HL-60 (cell line): ENCODE measurements around the gene PTPA.

Experiments
- DNase-seq, 2 experiments: peaks; one replicate each; pipeline ENCODE4 v3.0.0-alpha.2; 2010 to 2020; ENCODE audit warnings: low read depth in 1 of 2, low spot score in 1 of 2
- H3K27ac ChIP-seq: fragments of 250-450 bp; sonication (Bioruptor Pico); replicated peaks from 2 replicates; pipeline ENCODE4 v1.5.1; 2020; ENCODE audit warnings: mild to moderate bottlenecking, moderate library complexity
- H3K27me3 ChIP-seq: fragments of 250-450 bp; sonication (Bioruptor Pico); 2 replicates; pipeline ENCODE4 v1.5.1; 2021; ENCODE audit warnings: mild to moderate bottlenecking, moderate library complexity; ENCODE audit not compliant: insufficient read depth, poor library complexity, severe bottlenecking
- H3K4me3 ChIP-seq: replicated peaks from 2 replicates; pipeline ENCODE4 v1.5.1; 2011; ENCODE audit warnings: mild to moderate bottlenecking, control low read depth, low read length; ENCODE audit not compliant: insufficient read depth
- GABPA ChIP-seq: IDR thresholded peaks from 2 replicates; pipeline ENCODE4 v1.6.1; 2012; ENCODE audit warnings: low read depth
- POLR2AphosphoS5 ChIP-seq: IDR thresholded peaks from 2 replicates; pipeline ENCODE4 v1.6.1; 2012; ENCODE audit warnings: low read depth
- SPI1 ChIP-seq: IDR thresholded peaks from 2 replicates; pipeline ENCODE4 v1.6.1; 2012; ENCODE audit warnings: low read depth, mild to moderate bottlenecking, borderline replicate concordance
- TF ChIP-seq, protein P1 (sequence below): IDR thresholded peaks from 2 replicates; pipeline ENCODE4 v1.6.1; 2012; ENCODE audit warnings: low read depth; ENCODE audit not compliant: insufficient replicate concordance
- TF ChIP-seq, protein P2 (sequence below): IDR thresholded peaks from one replicate; pipeline ENCODE4 v1.5.1; 2011; ENCODE audit warnings: low read length, control low read depth, inconsistent platforms; ENCODE audit not compliant: insufficient read depth

The PTPA gene

DNA sequence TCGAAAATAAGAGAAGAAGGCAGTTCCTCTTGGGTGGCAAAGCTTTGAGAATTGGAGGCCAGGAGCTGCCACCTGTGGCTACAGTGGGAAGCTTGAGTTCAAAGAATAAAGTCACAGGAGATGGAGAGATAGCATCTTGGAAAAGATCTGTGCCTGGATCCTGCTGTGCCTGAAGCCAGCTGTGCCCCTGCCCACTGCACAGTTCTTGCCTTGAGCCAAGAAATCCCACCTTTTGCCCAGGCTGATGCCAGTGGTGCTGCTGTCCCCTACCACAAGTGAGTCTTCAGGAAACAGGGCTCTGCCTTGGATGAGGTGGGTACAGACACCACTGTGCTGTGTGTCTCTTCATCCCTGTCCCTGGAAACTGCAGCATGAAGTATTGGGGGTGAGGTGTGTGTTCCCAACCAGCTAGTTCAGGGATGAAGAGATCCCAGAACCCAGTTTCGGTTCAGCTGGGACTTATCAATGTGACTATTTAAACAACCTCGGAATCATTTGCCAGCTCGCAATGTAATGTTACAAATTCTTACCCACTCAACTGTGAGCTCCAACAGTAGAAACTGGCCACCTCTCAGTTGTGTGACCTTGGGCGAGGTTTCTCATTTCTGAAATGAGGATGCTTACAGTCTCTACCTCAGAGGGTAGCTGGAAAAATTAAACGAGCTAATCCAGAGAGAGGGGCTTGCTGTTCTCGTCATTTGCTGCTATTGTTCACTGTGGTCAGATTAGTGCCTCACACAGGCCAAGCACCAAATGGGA is 61.0 kb downstream of the PTPA start:
- Histone ChIP-seq H3K27ac (no peak overlapping the region), H3K27me3 (no peaks in the 10 kb centered on the region), H3K4me3 (no peak overlapping the region)
- no peak for DNase-seq
- TF ChIP-seq SPI1 (0 out of 2 replicates have a peak, but pooled peaks have one; percentile 1), GABPA (no peak)

DNA sequence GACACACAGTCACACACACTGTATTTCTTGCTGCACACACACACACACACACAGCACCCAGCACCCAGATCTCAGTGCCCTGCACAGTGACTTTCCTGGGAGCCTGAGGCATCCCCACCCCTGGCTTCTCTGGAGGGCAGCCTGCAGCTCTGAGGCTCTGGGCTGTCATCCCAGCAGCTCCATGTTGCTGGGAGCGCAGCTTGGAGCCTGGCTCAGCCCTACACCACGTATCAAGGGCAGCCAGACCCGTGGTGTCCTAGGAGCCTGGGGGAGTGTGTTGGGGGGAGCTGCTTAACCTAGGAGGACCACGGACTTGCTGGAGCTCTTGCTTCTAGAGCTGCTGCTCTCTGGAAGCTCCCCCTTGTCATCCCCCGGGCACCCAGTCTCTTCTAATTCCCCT is 61.6 kb downstream of the PTPA start:
- no peaks in the 10 kb centered on the region for H3K27me3 ChIP-seq
- no peak for TF ChIP-seq POLR2AphosphoS5
- TF ChIP-seq SPI1 = no peak
- TF ChIP-seq, protein P1, sequence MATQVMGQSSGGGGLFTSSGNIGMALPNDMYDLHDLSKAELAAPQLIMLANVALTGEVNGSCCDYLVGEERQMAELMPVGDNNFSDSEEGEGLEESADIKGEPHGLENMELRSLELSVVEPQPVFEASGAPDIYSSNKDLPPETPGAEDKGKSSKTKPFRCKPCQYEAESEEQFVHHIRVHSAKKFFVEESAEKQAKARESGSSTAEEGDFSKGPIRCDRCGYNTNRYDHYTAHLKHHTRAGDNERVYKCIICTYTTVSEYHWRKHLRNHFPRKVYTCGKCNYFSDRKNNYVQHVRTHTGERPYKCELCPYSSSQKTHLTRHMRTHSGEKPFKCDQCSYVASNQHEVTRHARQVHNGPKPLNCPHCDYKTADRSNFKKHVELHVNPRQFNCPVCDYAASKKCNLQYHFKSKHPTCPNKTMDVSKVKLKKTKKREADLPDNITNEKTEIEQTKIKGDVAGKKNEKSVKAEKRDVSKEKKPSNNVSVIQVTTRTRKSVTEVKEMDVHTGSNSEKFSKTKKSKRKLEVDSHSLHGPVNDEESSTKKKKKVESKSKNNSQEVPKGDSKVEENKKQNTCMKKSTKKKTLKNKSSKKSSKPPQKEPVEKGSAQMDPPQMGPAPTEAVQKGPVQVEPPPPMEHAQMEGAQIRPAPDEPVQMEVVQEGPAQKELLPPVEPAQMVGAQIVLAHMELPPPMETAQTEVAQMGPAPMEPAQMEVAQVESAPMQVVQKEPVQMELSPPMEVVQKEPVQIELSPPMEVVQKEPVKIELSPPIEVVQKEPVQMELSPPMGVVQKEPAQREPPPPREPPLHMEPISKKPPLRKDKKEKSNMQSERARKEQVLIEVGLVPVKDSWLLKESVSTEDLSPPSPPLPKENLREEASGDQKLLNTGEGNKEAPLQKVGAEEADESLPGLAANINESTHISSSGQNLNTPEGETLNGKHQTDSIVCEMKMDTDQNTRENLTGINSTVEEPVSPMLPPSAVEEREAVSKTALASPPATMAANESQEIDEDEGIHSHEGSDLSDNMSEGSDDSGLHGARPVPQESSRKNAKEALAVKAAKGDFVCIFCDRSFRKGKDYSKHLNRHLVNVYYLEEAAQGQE = no peak
- TF ChIP-seq, protein P2, sequence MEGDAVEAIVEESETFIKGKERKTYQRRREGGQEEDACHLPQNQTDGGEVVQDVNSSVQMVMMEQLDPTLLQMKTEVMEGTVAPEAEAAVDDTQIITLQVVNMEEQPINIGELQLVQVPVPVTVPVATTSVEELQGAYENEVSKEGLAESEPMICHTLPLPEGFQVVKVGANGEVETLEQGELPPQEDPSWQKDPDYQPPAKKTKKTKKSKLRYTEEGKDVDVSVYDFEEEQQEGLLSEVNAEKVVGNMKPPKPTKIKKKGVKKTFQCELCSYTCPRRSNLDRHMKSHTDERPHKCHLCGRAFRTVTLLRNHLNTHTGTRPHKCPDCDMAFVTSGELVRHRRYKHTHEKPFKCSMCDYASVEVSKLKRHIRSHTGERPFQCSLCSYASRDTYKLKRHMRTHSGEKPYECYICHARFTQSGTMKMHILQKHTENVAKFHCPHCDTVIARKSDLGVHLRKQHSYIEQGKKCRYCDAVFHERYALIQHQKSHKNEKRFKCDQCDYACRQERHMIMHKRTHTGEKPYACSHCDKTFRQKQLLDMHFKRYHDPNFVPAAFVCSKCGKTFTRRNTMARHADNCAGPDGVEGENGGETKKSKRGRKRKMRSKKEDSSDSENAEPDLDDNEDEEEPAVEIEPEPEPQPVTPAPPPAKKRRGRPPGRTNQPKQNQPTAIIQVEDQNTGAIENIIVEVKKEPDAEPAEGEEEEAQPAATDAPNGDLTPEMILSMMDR = no peak
- no peak for DNase-seq
- H3K4me3 ChIP-seq = no peak overlapping the region
- no peak overlapping the region for H3K27ac ChIP-seq

DNA sequence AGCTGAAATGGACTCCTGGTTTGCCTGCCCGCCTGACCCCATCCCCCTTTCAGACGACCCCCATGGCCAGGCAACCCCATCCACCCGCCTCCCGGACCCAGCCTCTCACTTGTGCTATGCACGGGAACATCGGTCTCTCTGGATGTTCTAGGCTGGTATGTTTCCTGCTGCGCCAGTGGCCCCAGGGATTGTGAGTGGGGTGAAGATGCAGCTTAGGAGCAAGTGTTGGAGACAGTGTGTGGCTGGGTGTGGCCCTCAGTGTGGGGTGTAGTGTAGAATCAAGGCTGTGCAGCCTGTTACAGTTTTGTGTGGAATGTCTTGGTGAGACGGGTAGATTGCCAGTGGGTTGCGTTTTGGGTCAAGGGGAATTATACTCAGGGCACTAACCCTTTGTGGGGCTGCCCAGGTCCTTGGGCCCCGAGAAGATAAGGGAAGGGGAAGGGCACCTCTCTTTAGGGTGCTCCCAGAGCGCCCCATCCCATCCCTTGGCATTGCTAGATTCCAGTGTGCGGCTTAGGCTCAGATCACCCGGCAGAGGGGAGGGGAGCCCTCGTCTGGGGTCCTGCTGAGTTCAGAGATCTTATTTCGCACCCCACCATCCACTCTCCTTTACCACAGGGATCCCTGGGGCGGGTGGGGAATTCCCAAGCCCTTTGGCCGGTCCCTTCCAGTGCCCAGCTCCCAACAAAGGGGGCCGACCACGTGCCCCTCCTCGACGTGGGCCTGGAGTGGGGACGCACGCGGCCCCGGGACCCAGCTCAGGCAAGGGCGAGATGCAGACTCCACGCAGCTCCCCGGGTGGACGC is 62.3 kb downstream of the PTPA start:
- DNase-seq = no peak
- H3K4me3 ChIP-seq = peak overlapping the region; percentile 77
- no peaks in the 10 kb centered on the region for H3K27me3 ChIP-seq
- no peak for TF ChIP-seq SPI1
- TF ChIP-seq, protein P2 = no peak
- H3K27ac ChIP-seq = no peak overlapping the region; the same call in 1 of the 2 replicates

DNA sequence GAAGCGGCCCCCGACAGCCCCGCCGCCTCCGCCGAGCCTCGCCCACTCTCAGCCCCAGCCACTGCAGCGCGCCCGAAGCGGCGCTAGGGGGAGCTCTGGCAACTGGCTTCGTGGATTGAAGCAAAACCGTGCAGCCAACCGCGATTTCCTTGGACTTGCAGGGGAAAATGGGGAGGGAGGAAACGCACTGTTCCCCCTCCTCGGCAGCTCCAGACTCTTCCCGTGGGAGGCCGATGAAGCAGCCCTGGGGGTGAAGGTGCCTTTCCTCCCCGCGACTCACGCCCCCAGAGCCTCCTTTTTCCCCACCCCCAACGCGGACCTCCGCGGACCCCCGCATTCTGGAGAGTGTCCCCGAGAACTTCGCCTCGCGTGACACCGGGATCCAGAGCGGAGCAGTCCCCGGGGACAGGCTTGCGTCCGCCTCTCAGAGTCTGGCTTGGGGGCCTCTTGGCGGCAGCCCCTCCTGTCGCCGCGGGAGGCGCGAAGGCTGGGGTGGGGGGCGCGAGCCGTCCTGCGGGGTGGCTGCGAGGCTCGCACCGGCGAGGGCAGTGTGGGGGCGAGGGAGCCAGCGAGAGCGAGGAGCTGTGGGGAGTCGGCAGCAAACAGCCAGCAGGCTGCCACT is 63.0 kb downstream of the PTPA start:
- Histone ChIP-seq H3K27me3 (no peaks in the 10 kb centered on the region), H3K27ac (peak overlapping the region; percentile 37), H3K4me3 (peak overlapping the region; percentile 77)
- DNase-seq = peak; percentile 79 to 84
- TF ChIP-seq, protein P1 = no peak
- TF ChIP-seq, protein P2 = peak; percentile 98
- TF ChIP-seq SPI1 (no peak; the same call in 1 of the 2 replicates), GABPA (no peak), POLR2AphosphoS5 (no peak)
